Measurements from ENCODE around the gene GON4L.
A peak's percentile ranks its signal among the peaks of the same experiment; 100 is the strongest.
"Not testable (repeated sequence)": the region's sequence is repeated elsewhere in the genome, so short reads cannot be mapped to it uniquely, and the experiment has no call there.

Gene GON4L

DNA sequence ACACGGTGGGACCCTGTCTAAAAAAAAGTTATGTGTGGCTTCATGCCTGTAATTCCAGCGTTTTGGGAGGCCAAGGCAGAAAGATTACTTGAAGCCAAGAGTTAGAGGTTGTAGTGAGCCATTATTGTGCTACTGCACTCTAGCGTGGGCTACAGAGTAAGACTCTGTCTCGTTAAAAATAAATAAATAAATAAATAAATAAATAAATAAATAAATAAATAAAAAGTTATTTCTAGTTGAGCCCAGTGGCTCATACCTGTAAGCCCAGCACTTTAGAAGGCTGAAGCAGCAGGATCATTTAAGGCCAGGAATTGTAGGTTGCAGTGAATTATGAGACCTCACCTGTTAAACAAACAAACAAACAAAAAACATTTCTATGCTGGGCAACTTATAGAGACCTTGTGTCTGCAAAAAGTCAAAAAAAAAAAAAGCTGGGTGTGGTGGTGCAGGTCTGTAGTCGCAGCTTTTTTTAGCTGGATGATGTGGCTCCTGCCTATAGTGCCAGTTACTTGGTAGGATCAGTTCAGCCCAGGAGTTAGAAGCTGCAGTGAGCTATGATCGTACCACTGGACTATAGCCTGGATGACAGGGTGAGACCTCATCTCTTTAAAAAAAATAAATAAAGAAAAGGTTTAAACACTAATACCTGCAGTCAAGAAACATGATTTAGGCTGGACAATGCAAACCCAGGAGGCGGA, 25.6 kb downstream of the GON4L start:
- no peak for DNase-seq (ENCODE audit: low spot score)

DNA sequence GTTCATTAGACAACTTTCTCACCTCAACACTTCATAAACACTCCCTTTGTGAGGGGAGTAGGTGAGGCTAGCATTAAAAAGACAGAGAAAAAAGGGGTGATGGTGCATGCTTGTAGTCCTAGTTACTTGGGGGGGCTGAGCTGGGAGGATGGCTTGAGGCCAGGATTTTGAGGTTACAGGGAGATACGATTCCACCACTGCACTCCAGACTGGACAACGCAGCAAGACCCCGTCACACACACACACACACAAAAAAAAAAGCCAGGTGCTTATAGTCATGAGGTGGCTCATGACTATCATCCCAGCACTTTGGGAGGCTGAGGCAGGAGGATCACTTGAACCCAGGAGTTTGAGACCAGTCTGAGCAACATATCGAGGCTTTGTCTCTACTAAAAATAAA, 29.6 kb downstream of the GON4L start:
- no peak for DNase-seq (ENCODE audit: low spot score)

- no peak for DNase-seq (ENCODE audit: low spot score)
These were observed 40.7 kb downstream of the GON4L start for GRCh38 chr1:155816351-155816750.

DNA sequence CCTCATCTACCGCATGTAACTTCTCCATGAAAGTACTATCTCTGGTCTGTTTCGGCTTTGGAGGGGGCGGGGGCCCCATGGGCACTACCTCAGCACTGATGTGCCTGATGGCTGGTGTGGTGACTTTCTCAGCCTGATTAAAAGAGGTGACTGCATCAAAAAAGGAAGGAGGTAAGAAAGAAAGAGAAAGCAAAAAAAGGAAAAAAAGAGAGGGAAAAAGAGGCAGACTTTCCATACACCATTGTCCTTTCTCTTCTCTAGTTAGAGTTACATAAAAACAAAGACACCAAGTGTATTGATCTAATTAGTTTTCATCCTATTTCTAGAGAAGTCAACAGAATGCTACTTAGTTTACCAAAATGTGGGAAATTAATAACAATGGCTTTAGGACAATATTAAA, 43.3 kb downstream of the GON4L start:
- DNase-seq (ENCODE audit: low spot score): no peak

GRCh38 chr1:155812878-155813277, 44.1 kb downstream of the GON4L start:
- no peak for DNase-seq (ENCODE audit: low spot score)

GRCh38 chr1:155809088-155809487, 47.9 kb downstream of the GON4L start:
- no peak for DNase-seq (ENCODE audit: low spot score)

DNA sequence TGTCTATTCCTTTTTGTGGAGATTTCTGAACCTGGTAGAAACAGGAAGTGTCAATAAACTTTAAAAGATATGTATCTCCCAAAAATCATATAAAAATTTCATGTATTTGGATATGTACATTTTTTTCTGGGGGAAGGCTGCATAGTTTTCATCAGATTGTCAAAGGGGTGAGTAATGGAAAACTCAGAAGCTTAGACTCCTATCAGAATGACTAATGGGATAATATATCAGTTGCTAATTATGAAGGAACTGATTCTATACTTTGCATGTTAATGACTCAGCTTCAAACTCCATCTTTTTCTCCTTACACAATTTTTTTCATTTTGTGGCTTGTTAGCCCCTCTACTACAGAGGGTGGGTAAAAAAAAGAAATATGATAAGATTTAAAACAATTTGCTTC, 55.9 kb downstream of the GON4L start:
- DNase-seq (ENCODE audit: low spot score): peak; percentile 60

DNA sequence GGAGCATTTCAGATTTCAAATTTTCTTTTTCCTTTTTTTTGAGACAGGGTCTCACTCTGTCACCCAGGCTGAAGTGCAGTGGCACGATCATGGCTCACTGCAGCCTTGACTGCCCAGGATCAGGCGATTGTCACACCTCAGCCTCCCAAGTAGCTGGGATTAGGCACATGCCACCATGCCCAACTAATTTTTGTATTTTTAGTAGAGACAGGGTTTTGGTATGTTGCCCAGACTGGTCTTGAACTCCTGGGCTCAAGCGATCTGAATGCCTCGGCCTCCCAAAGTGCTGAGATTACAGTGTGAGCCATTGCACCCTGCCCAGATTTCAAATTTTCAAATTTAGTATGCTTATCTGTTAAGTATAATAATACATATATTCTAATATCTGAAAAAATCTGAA, 61.4 kb downstream of the GON4L start:
- not testable (repeated sequence) for DNase-seq (ENCODE audit: low spot score)

DNA sequence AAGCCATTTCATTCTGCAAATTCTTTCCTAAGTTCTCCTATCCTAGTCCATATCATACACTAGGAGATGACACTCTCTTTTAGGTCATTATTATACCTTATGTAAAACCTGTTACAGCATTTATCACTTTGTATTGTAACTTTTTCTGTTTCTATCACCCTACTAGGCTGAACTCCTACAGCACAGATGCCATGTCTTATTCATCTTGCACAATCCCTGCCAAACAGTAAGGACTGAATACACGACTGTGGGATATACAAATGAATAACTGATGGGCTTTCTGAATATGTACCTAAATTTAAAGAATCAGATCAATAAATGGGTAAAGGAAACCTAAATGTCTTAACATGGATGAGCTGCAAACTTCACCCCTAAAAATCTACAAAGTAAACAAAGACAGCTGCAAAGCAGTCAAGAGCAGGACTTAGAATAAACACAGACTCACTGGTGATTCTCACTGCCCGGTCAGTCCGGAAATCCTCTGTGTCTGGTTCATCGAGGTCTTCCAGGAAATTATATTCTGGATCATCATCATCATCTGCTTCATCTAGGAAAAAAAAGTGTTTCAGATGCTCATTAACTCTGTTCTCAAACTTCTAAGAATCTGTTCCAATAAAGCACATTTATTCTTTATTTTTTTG, 62.3 kb downstream of the GON4L start:
- no peak for DNase-seq (ENCODE audit: low spot score)

GRCh38 chr1:155793213-155793612, 63.8 kb downstream of the GON4L start:
- no peak for DNase-seq (ENCODE audit: low spot score)

GRCh38 chr1:155777582-155777981, 79.4 kb downstream of the GON4L start:
- no peak for DNase-seq (ENCODE audit: low spot score)

- DNase-seq (ENCODE audit: low spot score): no peak
These were observed 80.6 kb downstream of the GON4L start for GRCh38 chr1:155776414-155776813.

- DNase-seq (ENCODE audit: low spot score): no peak
These were observed 83.8 kb downstream of the GON4L start for GRCh38 chr1:155773221-155773620.

- DNase-seq (ENCODE audit: low spot score): no peak
These were observed 87.8 kb downstream of the GON4L start for GRCh38 chr1:155769257-155769656.

- not testable (repeated sequence) for DNase-seq (ENCODE audit: low spot score)
These were observed 89.5 kb downstream of the GON4L start for GRCh38 chr1:155767399-155767989.

DNA sequence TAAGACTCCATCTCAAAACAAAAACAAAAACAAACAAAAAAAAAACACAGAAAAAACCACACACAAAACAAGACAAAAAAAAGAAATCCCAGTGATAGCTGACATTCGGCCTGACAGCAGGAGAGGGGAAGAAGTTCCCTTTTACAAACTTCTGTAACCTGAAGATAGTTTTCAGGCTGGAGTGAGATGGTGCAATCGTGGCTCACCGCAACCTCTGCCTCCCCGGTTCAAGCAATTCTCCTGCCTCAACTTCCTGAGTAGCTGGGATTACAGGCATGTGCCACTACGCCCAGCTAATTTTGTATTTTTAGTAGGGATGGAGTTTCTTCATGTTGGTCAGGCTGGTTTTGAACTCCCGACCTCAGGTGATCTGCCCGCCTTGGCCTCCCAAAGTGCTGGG, 93.0 kb downstream of the GON4L start:
- DNase-seq (ENCODE audit: low spot score): not testable (repeated sequence)

DNA sequence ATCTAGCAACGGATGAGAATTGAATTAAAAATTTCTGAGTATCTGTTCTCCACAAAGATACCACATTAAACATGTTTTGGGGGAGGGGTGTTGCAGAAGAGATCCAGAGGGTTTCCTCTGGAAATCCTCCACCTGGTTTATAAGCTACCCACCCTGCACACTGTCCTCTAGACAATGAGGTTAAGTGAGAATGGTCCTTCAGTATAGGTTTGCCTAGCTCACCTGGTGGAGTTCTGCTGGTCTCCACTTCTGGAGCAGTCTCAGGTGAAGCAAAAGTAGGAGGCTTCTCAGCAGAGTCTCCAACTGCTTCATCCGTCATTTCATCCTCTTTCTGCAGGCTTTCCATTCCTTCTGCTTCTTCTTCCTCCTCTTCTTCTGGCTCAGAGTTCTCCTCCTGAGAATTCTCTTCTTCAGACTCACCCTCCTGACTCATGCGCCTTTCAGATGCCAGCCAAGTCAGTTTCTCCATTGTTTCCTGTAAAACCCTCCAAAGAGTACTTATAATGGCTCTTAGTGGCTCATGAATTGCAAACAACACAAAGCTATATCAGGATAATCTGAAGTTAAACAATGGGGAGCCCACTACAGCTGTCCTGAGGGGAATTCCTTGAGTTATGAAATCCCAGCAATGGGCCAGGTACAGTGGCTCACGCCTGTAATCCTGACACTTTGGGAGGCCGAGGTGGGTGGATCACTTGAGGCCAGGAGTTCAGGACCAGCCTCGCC, 93.8 kb downstream of the GON4L start:
- peak; percentile 80 for DNase-seq (ENCODE audit: low spot score)

GRCh38 chr1:155761736-155762405, 95.1 kb downstream of the GON4L start:
- no peak for DNase-seq (ENCODE audit: low spot score)

- DNase-seq (ENCODE audit: low spot score): no peak
These were observed 96.1 kb downstream of the GON4L start for GRCh38 chr1:155760751-155761475.

DNA sequence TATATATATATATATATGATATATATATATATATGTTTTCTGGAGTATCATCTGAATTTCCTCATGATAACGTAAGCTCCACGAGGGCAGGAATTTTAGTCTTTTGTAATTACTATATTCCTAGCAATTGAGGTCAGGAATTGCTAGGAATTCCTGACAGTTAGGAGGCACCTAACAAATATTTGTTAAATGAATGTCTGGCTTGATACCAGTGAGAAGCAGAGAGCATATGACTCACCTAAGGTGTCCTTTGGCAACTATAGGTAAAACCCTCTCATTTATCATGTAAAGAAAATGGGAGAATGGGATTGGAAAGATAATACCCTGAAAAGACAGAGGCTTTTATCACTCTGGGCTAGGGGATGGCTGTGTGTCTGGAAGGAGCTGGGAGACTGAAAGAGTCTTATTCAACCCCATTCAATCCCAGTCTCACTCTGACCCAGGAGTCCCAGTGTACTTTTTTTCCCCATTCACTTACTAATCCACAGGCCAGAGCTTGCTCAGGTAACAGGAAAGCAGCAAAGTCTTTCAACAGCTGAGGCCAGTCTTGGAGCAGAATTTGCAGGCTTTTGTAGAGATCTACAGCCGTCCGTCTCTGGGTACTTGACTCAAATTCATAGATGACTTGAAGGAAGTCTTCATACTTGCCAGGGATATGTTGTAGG, 96.9 kb downstream of the GON4L start:
- no peak for DNase-seq (ENCODE audit: low spot score)

- DNase-seq (ENCODE audit: low spot score): not testable (repeated sequence)
These were observed 98.0 kb downstream of the GON4L start for GRCh38 chr1:155759017-155759416.
